ENCODE measurements around the gene ATP5PO.

ATP5PO gene, protein sequence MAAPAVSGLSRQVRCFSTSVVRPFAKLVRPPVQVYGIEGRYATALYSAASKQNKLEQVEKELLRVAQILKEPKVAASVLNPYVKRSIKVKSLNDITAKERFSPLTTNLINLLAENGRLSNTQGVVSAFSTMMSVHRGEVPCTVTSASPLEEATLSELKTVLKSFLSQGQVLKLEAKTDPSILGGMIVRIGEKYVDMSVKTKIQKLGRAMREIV

DNA sequence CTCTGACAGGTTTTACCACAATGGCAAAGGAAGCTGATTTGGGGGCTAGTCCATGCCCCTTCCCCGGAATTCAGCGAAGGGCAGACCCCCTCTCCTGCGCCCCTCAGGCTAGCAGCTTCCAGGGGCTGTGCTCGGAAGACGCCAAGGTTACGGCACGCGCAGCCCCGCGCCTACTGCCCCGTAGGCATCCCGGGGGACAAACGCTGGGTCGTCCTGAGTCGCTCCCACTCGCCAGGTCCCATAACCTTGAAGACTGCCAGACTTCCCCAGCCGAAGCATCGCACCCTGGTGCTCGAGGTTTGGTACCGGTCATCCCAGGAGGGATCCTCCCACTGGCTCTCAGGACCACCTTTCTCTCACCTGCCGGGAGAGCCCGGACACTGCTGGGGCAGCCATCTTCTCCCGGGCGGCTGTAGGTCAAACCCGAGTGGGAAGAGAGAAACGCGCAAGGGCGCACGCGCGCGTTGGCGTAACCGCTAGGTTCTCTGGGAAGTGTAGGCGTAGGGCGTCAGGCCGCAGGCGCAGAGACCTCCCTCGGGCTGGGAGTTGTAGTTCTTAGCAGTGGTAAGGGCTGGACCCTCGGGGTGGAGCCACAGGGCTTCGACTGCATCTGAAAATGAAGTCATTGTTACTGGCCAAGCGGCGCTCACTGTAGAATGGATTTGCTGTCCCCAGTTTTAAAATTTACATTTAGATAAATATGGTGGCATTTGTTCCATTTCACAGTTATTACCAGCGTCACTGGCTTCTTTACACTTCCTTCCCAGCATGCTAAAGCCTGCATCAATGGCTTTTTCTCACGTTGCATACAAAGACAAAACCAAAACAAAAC, at the start of gene ATP5PO:
TSS of gene ATP5PO (minus strand) at position 437 of the 832 bp plus-strand sequence. CDS start at position 396, 41 bp downstream.
- peak; percentile 99 for DNase-seq (ENCODE audit: low spot score)

DNA sequence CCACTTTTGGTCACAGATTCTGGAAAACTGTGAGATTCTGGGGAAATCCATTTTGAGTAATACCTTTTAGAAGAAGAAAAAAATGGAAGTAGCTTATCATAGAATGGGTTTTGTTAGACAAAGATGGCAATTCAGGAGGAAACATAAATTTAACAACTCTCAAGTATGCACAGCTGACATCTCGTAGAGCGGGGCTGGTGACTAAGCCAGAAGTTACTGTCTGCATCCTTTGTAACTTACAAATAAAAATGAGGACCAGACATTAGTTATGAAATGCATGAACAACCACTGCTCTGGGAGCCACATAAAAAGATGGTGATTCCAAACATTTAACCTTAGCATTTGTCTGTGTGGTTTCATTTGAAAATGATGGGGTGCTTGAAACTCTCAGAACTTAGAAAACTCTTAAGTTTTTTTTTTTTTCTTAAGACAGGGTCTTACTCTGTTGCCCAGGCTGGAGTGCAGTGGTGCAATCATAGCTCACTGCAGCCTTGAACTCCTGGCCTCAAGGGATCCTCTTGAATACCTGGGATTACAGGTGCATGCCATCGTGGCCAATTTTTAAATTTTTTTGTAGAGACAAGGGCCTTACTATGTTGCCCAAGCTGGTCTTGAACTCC, 49.2 kb upstream of the ATP5PO start:
- DNase-seq (ENCODE audit: low spot score) = no peak

GRCh38 chr21:33963848-33964555, 48.4 kb upstream of the ATP5PO start:
- DNase-seq (ENCODE audit: low spot score) = no peak

DNA sequence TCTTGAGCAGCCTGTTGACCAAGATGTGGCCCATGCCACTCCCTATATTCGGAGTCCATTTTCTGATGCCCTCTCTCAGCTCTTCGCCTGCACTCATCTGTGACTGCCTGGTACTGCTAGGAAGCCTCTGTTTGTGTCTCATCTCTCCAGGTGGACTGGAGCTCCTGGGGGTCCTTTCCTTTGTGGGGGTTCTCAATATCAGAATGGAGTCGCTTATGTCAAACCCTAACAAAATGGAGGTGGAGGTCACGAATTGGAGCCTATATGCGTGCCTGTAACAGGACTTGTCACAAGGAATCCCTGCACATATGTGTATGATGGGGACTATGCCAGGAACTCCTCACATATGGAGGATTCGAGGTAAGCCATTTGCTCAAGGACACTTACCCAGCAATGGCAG, 46.7 kb upstream of the ATP5PO start:
- no peak for DNase-seq (ENCODE audit: low spot score)

DNA sequence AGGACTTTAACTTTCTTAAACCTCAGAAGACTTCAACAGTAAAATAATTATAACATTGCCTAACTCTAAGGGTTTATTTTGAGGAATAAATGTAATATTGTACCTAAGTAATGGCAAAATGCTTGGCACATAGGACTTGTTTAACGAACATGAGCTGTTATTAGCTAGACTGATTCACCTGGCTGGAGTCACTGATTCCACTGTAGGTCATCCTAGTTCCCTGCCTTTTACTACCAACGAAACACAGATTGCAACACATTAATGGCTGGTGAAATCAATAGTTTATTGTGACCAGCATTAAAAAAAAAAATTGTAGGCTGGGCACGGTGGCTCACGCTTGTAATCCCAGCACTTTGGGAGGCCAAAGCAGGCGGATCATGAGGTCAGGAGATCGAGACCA, 45.5 kb upstream of the ATP5PO start:
- DNase-seq (ENCODE audit: low spot score) = no peak

- DNase-seq (ENCODE audit: low spot score) = no peak
Measured at GRCh38 chr21:33959680-33960079, 44.1 kb upstream of the ATP5PO start.

DNA sequence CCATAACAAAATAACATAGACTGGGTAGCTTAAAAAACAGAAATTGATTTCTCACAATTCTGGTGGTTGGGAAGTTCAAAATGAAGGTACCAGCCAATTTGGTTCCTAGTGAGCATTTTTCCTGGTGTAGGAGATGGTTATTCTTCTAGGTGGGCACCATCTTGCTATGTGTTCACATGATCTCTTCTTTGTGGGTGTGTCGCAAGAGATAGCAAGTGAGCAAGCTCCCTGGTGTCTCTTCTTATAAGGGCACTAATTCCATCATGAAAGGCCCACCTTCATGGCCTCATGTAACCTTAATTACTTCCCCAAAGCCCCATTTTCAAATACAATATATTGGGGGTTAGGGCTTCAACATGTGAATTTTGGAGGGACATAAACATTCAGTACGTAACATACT, 38.8 kb upstream of the ATP5PO start:
- DNase-seq (ENCODE audit: low spot score) = no peak

GRCh38 chr21:33951276-33952178, 35.9 kb upstream of the ATP5PO start:
- DNase-seq (ENCODE audit: low spot score) = no peak

- no peak for DNase-seq (ENCODE audit: low spot score)
Measured at GRCh38 chr21:33950431-33951079, 35.0 kb upstream of the ATP5PO start.

DNA sequence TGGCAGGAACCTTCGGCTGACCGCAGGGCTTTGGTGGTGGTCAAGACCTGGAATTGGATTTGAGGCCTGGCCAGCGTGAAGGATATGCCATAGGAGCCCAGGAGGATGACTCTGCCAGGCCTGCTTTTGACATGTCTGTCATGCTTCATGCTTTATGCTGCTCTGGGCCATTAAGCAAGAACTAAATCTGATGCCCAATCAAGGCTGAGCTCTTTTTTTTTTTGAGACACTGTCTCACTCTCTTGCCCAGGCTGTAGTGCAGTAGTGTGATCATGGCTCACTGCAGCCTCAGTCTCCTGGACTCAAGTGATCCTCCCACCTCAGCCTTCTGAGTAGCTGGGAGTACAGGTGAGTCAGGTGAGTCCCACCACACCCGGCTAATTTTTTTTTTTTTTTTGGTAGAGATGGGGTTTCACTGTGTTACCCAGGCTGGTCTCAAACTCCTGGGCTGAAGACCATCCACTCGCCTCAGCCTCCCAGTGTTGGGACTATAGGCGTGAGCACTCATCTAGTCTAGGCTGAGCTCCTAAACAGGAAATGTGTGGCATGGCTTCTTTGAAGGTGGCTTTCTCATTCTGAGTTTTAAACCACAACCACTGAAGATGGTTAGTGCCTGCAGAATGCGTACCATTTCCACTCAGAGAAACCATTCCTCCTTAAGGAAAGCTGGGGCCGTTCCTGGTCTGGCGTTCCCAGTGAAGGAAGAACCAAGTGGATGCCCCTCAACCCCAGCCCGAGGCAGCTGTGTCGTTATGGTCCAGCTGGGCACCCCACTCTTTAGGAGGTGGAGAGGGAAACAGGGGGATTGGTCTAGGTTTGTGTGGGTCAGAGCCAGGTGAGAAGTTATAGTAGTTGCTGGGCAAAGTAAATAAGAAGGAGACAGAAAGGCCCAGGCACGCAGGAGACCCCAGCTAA, 34.2 kb upstream of the ATP5PO start:
- DNase-seq (ENCODE audit: low spot score) = no peak

DNA sequence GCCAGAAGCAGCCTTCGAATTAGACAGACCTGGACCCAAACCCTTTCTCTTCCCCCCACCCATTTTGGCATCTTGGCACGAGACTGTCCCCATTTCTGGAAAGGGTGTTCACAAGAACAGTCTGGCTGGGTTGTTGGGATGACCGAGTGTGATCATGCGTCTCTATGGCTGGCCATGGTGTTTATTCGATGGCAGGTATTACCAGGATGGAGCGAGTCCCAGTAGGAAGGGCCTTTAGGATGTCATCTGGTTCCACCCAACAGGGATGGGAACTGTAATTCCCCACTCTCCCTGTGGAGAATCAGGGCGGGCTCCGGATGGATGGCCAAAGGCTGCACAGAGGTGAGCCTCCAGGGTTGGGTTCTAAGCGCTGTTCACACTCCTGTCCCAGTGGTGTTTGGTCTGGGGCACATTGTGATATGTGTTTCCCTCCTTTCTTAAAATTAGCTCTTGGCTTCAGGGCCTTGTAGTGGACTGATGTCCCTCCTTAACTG, 33.4 kb upstream of the ATP5PO start:
- no peak for DNase-seq (ENCODE audit: low spot score)

GRCh38 chr21:33948096-33948950, 32.7 kb upstream of the ATP5PO start:
- peak; percentile 93 for DNase-seq (ENCODE audit: low spot score)

GRCh38 chr21:33947451-33948095, 32.0 kb upstream of the ATP5PO start:
- peak; percentile 94 for DNase-seq (ENCODE audit: low spot score)

DNA sequence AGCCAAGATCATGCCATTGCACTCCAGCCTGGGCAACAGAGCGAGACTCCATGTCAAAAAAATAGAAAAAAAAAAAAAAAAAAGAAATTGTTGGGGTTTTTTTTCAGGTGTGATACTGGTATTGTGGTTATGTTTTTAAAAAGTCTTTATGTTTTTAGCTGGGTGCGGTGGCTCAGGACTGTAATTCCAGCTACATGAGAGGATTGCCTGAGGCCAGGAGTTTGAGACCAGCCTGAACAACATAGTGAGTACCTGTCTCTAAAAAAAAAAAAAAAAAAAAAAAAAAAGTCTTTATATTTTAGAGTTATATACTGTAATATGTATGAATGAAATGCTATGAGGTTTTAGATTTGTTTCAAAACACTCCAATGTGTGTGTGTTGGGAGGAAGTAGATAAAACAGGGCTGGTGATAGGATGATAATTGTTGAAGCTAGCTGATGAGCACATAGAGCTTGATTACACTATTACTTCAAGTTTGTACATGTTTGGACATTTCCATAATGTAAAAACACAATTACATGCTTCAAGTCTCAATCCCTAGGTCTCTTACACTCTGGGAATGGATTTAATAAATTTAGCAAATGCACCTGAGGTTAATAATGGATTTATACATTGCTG, 30.2 kb upstream of the ATP5PO start:
- no peak for DNase-seq (ENCODE audit: low spot score)

DNA sequence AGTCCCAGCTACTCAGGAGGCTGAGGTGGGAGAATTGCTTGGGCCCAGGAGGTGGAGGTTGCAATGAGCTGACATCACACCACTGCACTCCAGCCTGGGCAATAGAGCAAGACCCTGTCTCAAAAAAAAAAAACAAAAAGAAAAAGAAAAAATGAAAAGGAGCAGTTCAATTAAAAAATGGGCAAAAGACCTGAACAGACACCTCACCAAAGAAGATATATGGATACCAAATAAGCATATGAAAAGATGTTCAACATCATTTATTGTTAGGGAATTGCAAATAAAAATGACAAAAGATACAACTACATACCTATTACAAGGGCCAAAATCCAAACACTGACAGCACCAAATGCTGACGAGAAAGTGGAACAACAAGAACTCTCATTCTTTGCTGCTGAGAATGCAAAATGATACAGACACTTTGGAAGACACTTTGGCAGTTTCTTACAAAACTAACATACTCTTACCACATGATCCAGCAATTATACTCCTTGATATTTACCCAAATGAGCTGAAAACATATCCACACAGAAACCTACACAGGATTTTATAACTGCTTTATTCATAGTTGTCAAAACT, 28.7 kb upstream of the ATP5PO start:
- DNase-seq (ENCODE audit: low spot score) = no peak

- DNase-seq (ENCODE audit: low spot score) = no peak
Measured at GRCh38 chr21:33943293-33943692, 27.7 kb upstream of the ATP5PO start.

- no peak for DNase-seq (ENCODE audit: low spot score)
Measured at GRCh38 chr21:33942426-33942825, 26.8 kb upstream of the ATP5PO start.

Data from cerebellar cortex (tissue), 1 donor.